Endothelial cell (in vitro differentiated cells): ENCODE results near the gene VSTM2L. TPM values are rescaled to one million over a fixed set of nuclear protein-coding genes. Genes with fewer than 3 reads are reported as not detected.

ENCODE experiments used
- DNase-seq: peaks from one replicate; pipeline ENCODE4 v3.0.0; 2021; ENCODE audit warnings: low spot score
- H3K27ac Mint-ChIP-seq: one replicate; pipeline ENCODE4 v1.8.0; 2021; ENCODE audit warnings: mixed read lengths, inconsistent platforms; ENCODE audit not compliant: unreplicated experiment
- H3K27me3 Mint-ChIP-seq: one replicate; pipeline ENCODE4 v1.8.0; 2021; ENCODE audit warnings: mild to moderate bottlenecking, moderate library complexity, mixed read lengths, inconsistent platforms; ENCODE audit not compliant: unreplicated experiment
- H3K36me3 Mint-ChIP-seq: one replicate; pipeline ENCODE4 v1.8.0; 2021; ENCODE audit warnings: mild to moderate bottlenecking, low read depth, mixed read lengths, inconsistent platforms; ENCODE audit not compliant: unreplicated experiment
- H3K4me1 Mint-ChIP-seq: one replicate; pipeline ENCODE4 v1.8.0; 2021; ENCODE audit warnings: mild to moderate bottlenecking, mixed read lengths, inconsistent platforms; ENCODE audit not compliant: unreplicated experiment
- H3K4me3 Mint-ChIP-seq: one replicate; pipeline ENCODE4 v1.8.0; 2021; ENCODE audit warnings: mild to moderate bottlenecking, mixed read lengths, inconsistent platforms; ENCODE audit not compliant: unreplicated experiment
- H3K9me3 Mint-ChIP-seq: one replicate; pipeline ENCODE4 v1.8.0; 2021; ENCODE audit warnings: mixed read lengths, inconsistent platforms; ENCODE audit not compliant: unreplicated experiment
- total RNA-seq: library from RNA; stranded (reverse); fragmentation: NEBNext Ultra II Directional; extraction: Animal tissue kit (Norgen Biotek cat#: 25700); gene quantifications from one replicate; pipeline ENCODE4 v1.2.1, GENCODE V29; 2021; ENCODE audit not compliant: unreplicated experiment
- TF ChIP-seq, protein P1 (sequence below): fragments of 200-600 bp; sonication (generic); IDR thresholded peaks from one replicate; pipeline ENCODE4 v1.5.0; 2021; ENCODE audit warnings: antibody characterized with exemption; ENCODE audit not compliant: unreplicated experiment

Gene VSTM2L
- total RNA-seq, 1 donor from 2014 or later: 1.6 TPM

DNA sequence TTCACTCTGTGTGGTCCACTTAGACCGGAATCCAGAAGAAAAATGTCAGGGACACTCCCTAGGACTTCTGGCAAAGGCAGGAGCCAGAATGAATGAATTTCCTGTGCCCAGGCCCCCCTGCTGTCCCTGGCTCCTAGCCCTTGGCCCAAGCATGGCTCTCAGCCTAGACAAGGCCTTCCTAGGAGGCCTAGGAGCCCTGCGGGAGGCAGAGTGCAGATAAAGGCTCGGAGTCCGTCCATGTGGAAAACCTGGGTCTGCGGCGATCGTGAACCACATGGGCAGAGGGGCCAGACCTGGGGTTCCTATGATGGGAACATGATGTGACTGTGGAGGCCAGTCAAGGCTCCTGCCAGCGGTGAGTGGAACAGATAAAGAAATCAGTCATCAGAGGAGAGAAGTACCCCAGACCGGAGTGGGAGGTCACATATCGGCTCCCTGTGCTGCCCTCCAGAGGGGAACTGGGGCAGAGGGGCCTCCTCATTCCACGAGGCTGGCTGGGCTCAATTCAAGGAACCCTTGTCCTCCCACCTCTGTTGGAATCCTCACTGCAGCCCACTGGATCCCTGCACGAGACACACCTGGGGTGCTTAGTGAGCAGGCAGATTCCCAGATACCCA lies 5.9 kb upstream of the VSTM2L start:
- Mint-ChIP-seq H3K36me3 (no peaks in the 10 kb centered on the region), H3K9me3 (no peaks in the 10 kb centered on the region), H3K4me1 (peaks cover under 1% of the 10 kb centered on the region), H3K4me3 (no peak overlapping the region), H3K27ac (no peak overlapping the region), H3K27me3 (peaks cover 5% of the 10 kb centered on the region)
- TF ChIP-seq, protein P1, sequence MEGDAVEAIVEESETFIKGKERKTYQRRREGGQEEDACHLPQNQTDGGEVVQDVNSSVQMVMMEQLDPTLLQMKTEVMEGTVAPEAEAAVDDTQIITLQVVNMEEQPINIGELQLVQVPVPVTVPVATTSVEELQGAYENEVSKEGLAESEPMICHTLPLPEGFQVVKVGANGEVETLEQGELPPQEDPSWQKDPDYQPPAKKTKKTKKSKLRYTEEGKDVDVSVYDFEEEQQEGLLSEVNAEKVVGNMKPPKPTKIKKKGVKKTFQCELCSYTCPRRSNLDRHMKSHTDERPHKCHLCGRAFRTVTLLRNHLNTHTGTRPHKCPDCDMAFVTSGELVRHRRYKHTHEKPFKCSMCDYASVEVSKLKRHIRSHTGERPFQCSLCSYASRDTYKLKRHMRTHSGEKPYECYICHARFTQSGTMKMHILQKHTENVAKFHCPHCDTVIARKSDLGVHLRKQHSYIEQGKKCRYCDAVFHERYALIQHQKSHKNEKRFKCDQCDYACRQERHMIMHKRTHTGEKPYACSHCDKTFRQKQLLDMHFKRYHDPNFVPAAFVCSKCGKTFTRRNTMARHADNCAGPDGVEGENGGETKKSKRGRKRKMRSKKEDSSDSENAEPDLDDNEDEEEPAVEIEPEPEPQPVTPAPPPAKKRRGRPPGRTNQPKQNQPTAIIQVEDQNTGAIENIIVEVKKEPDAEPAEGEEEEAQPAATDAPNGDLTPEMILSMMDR: peak; percentile 23
- DNase-seq: peak; percentile 56

DNA sequence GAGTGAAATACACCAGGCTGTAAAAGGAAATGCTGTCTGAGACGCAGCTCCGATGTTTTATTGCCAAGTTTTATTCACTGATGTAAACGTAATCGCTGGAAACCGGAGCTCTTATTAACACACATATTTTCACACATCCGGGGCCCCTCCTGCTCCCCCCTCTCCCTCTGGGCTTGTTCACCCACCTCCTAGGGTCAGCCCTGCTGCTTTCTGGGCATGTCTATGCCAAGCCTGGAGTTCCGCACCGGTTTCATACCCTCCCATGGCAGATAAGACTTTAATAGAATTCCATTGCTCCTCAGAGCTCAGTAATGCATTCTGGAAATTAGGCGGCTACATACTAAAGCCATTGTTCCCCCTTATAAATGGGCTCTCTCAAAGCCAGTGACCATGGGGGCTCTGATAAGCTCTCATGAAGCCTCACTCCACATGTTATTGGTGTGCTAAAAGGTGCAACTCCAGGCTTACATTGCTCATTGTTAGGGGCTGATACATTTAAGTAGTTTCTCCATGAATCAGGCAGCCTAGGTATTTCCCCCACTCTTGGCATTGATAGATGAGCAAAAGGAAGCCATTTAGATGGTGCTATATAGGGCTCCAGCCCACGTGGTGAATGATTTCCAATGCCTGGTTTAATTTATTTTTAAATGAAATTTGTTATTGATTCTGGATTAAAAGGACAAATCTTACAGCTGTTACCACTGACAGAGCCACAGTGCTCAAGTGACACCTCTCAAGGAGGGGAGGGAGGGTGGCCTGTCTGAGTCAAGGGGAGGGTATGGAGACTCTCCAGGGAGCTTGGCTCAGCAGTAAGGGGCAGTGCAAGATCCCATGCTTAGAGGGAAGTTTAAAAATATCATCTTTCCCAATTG lies 4.5 kb upstream of the VSTM2L start:
- H3K27ac Mint-ChIP-seq: no peak overlapping the region
- H3K9me3 Mint-ChIP-seq: no peaks in the 10 kb centered on the region
- DNase-seq: no peak

DNA sequence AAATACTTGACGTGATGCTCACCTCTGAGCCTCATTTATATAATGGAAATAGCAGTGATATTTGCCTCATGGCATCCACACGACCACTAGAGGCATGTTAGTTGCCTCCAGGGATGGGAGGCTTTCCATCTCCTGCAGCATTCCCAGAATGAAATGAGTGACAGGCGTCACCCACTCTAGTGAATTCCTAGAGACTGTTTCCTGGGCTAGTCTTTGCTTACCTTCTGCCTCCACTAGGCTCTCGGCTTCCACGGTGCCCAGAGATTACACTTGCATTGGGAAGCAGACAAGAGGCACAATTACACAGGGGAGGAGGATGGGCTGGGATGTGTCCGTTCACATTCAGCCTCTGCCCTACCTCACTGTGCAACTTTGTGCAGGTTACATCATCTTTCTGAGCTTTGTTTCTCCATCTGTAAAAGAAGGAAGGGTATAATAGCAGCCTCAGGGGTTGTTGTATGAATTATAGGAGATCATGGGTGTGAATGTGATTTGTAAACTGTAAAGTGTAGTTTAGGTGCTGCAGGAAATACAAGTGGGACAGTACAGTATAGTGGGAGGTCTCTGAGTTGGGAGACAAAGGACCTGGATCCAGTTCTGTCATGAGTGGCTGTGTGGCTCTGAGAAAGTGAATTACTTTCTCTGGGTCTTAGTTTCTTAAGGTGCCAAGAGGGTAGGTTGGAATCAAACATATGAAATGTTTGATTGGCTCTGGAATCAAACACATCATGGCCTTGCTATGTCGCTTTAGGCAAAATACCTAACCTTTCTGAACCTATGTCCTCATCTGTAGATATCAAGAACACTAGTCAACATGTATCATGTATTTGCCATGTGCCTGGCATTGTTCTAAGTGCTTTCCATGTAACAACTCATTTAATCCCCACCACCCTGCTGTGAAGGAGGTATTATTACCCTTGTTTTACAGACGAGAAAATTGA lies 3.6 kb upstream of the VSTM2L start:
- no peaks in the 10 kb centered on the region for H3K9me3 Mint-ChIP-seq
- peaks cover 9% of the 10 kb centered on the region for H3K4me1 Mint-ChIP-seq
- H3K27me3 Mint-ChIP-seq: peaks cover 12% of the 10 kb centered on the region
- H3K36me3 Mint-ChIP-seq: peaks cover 5% of the 10 kb centered on the region
- no peak overlapping the region for H3K27ac Mint-ChIP-seq
- DNase-seq: no peak
- TF ChIP-seq, protein P1: no peak
- no peak overlapping the region for H3K4me3 Mint-ChIP-seq

More for the DNA sequence above, 4.5 kb upstream of the VSTM2L start:
- Mint-ChIP-seq H3K4me3 (no peak overlapping the region), H3K27me3 (peaks cover 9% of the 10 kb centered on the region), H3K4me1 (peaks cover 4% of the 10 kb centered on the region), H3K36me3 (no peaks in the 10 kb centered on the region)
- TF ChIP-seq, protein P1: no peak

DNA sequence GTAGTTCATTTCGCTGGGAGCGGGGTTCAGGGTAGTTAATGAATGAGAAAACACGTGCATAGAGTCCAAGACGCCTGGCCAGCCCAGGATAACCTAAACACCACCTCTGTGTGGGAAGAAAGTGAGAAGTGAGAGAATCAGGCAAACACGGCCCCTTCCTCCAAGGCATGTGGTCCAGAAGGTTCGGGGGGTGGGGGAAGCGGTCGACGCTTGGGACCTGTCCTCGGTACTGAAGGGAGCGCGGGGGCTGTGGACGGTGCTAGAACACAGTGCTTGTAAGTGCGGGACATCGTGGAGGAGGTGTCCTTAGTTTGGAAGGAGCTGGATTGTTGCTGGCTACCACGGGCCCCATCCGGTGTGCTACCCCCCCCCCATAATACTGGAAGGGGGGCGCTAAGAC lies 1.7 kb upstream of the VSTM2L start:
- no peak overlapping the region for H3K27ac Mint-ChIP-seq

More for the DNA sequence above, 1.7 kb upstream of the VSTM2L start:
- no peak overlapping the region for H3K4me3 Mint-ChIP-seq
- H3K27me3 Mint-ChIP-seq: peaks cover 17% of the 10 kb centered on the region
- H3K36me3 Mint-ChIP-seq: peaks cover 5% of the 10 kb centered on the region
- no peaks in the 10 kb centered on the region for H3K9me3 Mint-ChIP-seq
- TF ChIP-seq, protein P1: no peak
- peaks cover 9% of the 10 kb centered on the region for H3K4me1 Mint-ChIP-seq
- DNase-seq: no peak
